Gastroesophageal sphincter (tissue), 3 donors: ENCODE data around the gene SRD5A2.

Experiments used
- CTCF ChIP-seq, 4 experiments: fragments of 200-600 bp in 2 of 4; fragments of 450-650 bp in 2 of 4; sonication (generic) in 1 of 4; IDR thresholded peaks; one replicate each; pipeline ENCODE4 v1.5.1; 2017 to 2019; ENCODE audit warnings: antibody characterized with exemption in 4 of 4, mild to moderate bottlenecking in 2 of 4, moderate library complexity in 2 of 4
- EP300 ChIP-seq: sonication (generic); formaldehyde crosslinking; IDR thresholded peaks from one replicate; pipeline ENCODE4 v1.6.1; 2017; ENCODE audit warnings: antibody characterized with exemption, mild to moderate bottlenecking
- POLR2A ChIP-seq, 2 donors: fragments of 450-650 bp; IDR thresholded peaks; one replicate each; pipeline ENCODE4 v1.6.1; 2017; ENCODE audit warnings: antibody characterized with exemption in 2 of 2, mild to moderate bottlenecking in 2 of 2, moderate library complexity in 1 of 2
- POLR2AphosphoS5 ChIP-seq: sonication (generic); formaldehyde crosslinking; IDR thresholded peaks from one replicate; pipeline ENCODE4 v1.6.1; 2017; ENCODE audit warnings: antibody characterized with exemption

GRCh38 chr2:31535768-31536167, 45.0 kb downstream of the SRD5A2 start:
- TF ChIP-seq CTCF (IDR thresholded peaks at IDR 0.05) (no peak), POLR2A (IDR thresholded peaks at IDR 0.05) (no peak), EP300 (no peak), POLR2AphosphoS5 (no peak)
